ENCODE results near the gene B4GALNT2.

GRCh38 chr17:49086649-49087048 lies 45.9 kb upstream of the B4GALNT2 start:
- TF ChIP-seq SUZ12 (IDR thresholded peaks at IDR 0.05) (no peak), TARDBP (IDR thresholded peaks at IDR 0.05) (no peak), ELF4 (IDR thresholded peaks at IDR 0.05) (no peak), FOXA1 (IDR thresholded peaks at IDR 0.05) (no peak), SP1 (IDR thresholded peaks at IDR 0.05) (no peak), ZNF384 (IDR thresholded peaks at IDR 0.05) (no peak)
